ENCODE data around the gene PLEKHA8. TPM values are rescaled to one million over a fixed set of nuclear protein-coding genes. Genes with fewer than 3 reads are reported as not detected.
A peak's percentile ranks its signal among the peaks of the same experiment; 100 is the strongest.

PLEKHA8 gene
- total and polyA plus RNA-seq, 8 donors: 9.8 to 19.2 (median 17.5) TPM

- H3K27me3 ChIP-seq: no peaks in the 10 kb centered on the region
- H3K4me1 ChIP-seq: peaks cover 3 to 73% of the 10 kb centered on the region in 2 donors
- no peak for DNase-seq
- no peak for TF ChIP-seq CTCF (IDR thresholded peaks at IDR 0.05)
- H3K4me3 ChIP-seq: no peak overlapping the region
- H3K9me3 ChIP-seq: no peaks in the 10 kb centered on the region
- no peak for ATAC-seq
- H3K27ac ChIP-seq: no peak overlapping the region
- intact Hi-C loops (cut with DNase I): loop anchor here in 1 of 2 donors (10.0 kb wide), 1 partner anchor 254 kb away; no protein-coding TSS in a partner anchor
- H3K36me3 ChIP-seq: no peaks in the 10 kb centered on the region
Measured at GRCh38 chr7:30170476-30171205, 142.4 kb downstream of the PLEKHA8 start.

GRCh38 chr7:30171766-30172447 lies 143.7 kb downstream of the PLEKHA8 start:
- DNase-seq: no peak

GRCh38 chr7:30172451-30172850 lies 144.2 kb downstream of the PLEKHA8 start:
- no peaks in the 10 kb centered on the region for H3K27me3 ChIP-seq
- ATAC-seq: no peak
- H3K36me3 ChIP-seq: no peaks in the 10 kb centered on the region
- H3K4me3 ChIP-seq: no peak overlapping the region
- no peaks in the 10 kb centered on the region for H3K9me3 ChIP-seq
- no peak for TF ChIP-seq CTCF (IDR thresholded peaks at IDR 0.05)
- no peak for DNase-seq
- intact Hi-C loops (cut with DNase I): loop anchor here in 1 of 2 donors (10.0 kb wide), 1 partner anchor 252 kb away; no protein-coding TSS in a partner anchor
- peaks cover 3 to 79% of the 10 kb centered on the region in 2 donors for H3K4me1 ChIP-seq
- H3K27ac ChIP-seq: peak overlapping the region in 1 of 2 donors; percentile 43

More at GRCh38 chr7:30171766-30172447, 143.7 kb downstream of the PLEKHA8 start:
- Histone ChIP-seq H3K9me3 (no peaks in the 10 kb centered on the region), H3K4me3 (no peak overlapping the region), H3K36me3 (no peaks in the 10 kb centered on the region), H3K4me1 (peaks cover 3 to 73% of the 10 kb centered on the region in 2 donors), H3K27ac (no peak overlapping the region), H3K27me3 (no peaks in the 10 kb centered on the region)
- intact Hi-C loops (cut with DNase I): loop anchor here in 1 of 2 donors (10.0 kb wide), 1 partner anchor 253 kb away; no protein-coding TSS in a partner anchor
- ATAC-seq: no peak
- TF ChIP-seq CTCF (IDR thresholded peaks at IDR 0.05): no peak

GRCh38 chr7:30173058-30173897 lies 145.1 kb downstream of the PLEKHA8 start:
- TF ChIP-seq CTCF (IDR thresholded peaks at IDR 0.05): no peak
- Histone ChIP-seq H3K27ac (peak overlapping the region in 1 of 2 donors; percentile 43), H3K4me3 (no peak overlapping the region), H3K4me1 (peaks cover 3 to 82% of the 10 kb centered on the region in 2 donors), H3K27me3 (no peaks in the 10 kb centered on the region), H3K9me3 (no peaks in the 10 kb centered on the region), H3K36me3 (no peaks in the 10 kb centered on the region)
- DNase-seq (peak in 3 of 4 donors; percentile 58 to 96 (median 92)), ATAC-seq (peak; percentile 65)
- intact Hi-C loops (cut with DNase I): loop anchor here in 1 of 2 donors (10.0 kb wide), 1 partner anchor 252 kb away; no protein-coding TSS in a partner anchor

Data from left lung (tissue), 10 donors.